Measurements from ENCODE around the gene MREG. TPM values are rescaled to one million over a fixed set of nuclear protein-coding genes. Genes with fewer than 3 reads are reported as not detected.
"Not testable (repeated sequence)": the region's sequence is repeated elsewhere in the genome, so short reads cannot be mapped to it uniquely, and the experiment has no call there.

MREG gene
- polyA plus RNA-seq, 2 donors = 26.0 to 26.5 TPM

GRCh38 chr2:215968499-215968898, 44.9 kb downstream of the MREG start:
- no peak overlapping the region for H3K4me3 ChIP-seq (ENCODE audit: low read depth in 1 of 2, low read length in 2 of 2)
- H3K9me3 ChIP-seq (ENCODE audit: control insufficient read depth in 2 of 2, insufficient read depth in 1 of 2, low read depth in 1 of 2, low read length in 1 of 2) = no peaks in the 10 kb centered on the region
- H3K4me1 ChIP-seq (ENCODE audit: control insufficient read depth in 2 of 2, insufficient read depth in 2 of 2, low read length in 1 of 2) = peaks cover 0 to 7% of the 10 kb centered on the region in 2 donors
- WGBS, 2 donors = 91 to 97% methylated on average over 3 of the region's 3 CpGs
- H3K27ac ChIP-seq (ENCODE audit: low read depth in 2 of 2, low read length in 1 of 2) = no peak overlapping the region
- peaks cover 0 to 2% of the 10 kb centered on the region in 2 donors for H3K36me3 ChIP-seq (ENCODE audit: control insufficient read depth in 2 of 2, insufficient read depth in 2 of 2, low read length in 1 of 2)
- H3K27me3 ChIP-seq (ENCODE audit: control insufficient read depth in 1 of 2, insufficient read depth in 2 of 2, low read length in 2 of 2) = no peaks in the 10 kb centered on the region

- no peaks in the 10 kb centered on the region for H3K9me3 ChIP-seq (ENCODE audit: control insufficient read depth in 2 of 2, insufficient read depth in 1 of 2, low read depth in 1 of 2, low read length in 1 of 2)
- 80 to 84% methylated on average over 3 of the region's 3 CpGs for WGBS, 2 donors
- peaks cover 0 to 2% of the 10 kb centered on the region in 2 donors for H3K36me3 ChIP-seq (ENCODE audit: control insufficient read depth in 2 of 2, insufficient read depth in 2 of 2, low read length in 1 of 2)
- H3K27me3 ChIP-seq (ENCODE audit: control insufficient read depth in 1 of 2, insufficient read depth in 2 of 2, low read length in 2 of 2) = no peaks in the 10 kb centered on the region
- peaks cover 0 to 2% of the 10 kb centered on the region in 2 donors for H3K4me1 ChIP-seq (ENCODE audit: control insufficient read depth in 2 of 2, insufficient read depth in 2 of 2, low read length in 1 of 2)
- H3K4me3 ChIP-seq (ENCODE audit: low read depth in 1 of 2, low read length in 2 of 2) = no peak overlapping the region
- H3K27ac ChIP-seq (ENCODE audit: low read depth in 2 of 2, low read length in 1 of 2) = peak overlapping the region in 1 of 2 donors; percentile 30
Measured at GRCh38 chr2:215967590-215968378, 45.6 kb downstream of the MREG start.

- Histone ChIP-seq H3K4me1 (ENCODE audit: control insufficient read depth in 2 of 2, insufficient read depth in 2 of 2, low read length in 1 of 2) (peaks cover 0 to 2% of the 10 kb centered on the region in 2 donors), H3K9me3 (ENCODE audit: control insufficient read depth in 2 of 2, insufficient read depth in 1 of 2, low read depth in 1 of 2, low read length in 1 of 2) (no peaks in the 10 kb centered on the region), H3K36me3 (ENCODE audit: control insufficient read depth in 2 of 2, insufficient read depth in 2 of 2, low read length in 1 of 2) (peaks cover 0 to 2% of the 10 kb centered on the region in 2 donors), H3K27ac (ENCODE audit: low read depth in 2 of 2, low read length in 1 of 2) (peak overlapping the region; percentile 55 to 60), H3K27me3 (ENCODE audit: control insufficient read depth in 1 of 2, insufficient read depth in 2 of 2, low read length in 2 of 2) (no peaks in the 10 kb centered on the region), H3K4me3 (ENCODE audit: low read depth in 1 of 2, low read length in 2 of 2) (no peak overlapping the region)
- WGBS, 2 donors = 45 to 63% methylated on average over 3 of the region's 3 CpGs
Measured at GRCh38 chr2:215966951-215967350, 46.4 kb downstream of the MREG start.

- Histone ChIP-seq H3K27me3 (ENCODE audit: control insufficient read depth in 1 of 2, insufficient read depth in 2 of 2, low read length in 2 of 2) (no peaks in the 10 kb centered on the region), H3K27ac (ENCODE audit: low read depth in 2 of 2, low read length in 1 of 2) (no peak overlapping the region), H3K4me3 (ENCODE audit: low read depth in 1 of 2, low read length in 2 of 2) (no peak overlapping the region), H3K4me1 (ENCODE audit: control insufficient read depth in 2 of 2, insufficient read depth in 2 of 2, low read length in 1 of 2) (no peaks in the 10 kb centered on the region), H3K9me3 (ENCODE audit: control insufficient read depth in 2 of 2, insufficient read depth in 1 of 2, low read depth in 1 of 2, low read length in 1 of 2) (no peaks in the 10 kb centered on the region), H3K36me3 (ENCODE audit: control insufficient read depth in 2 of 2, insufficient read depth in 2 of 2, low read length in 1 of 2) (no peaks in the 10 kb centered on the region)
- WGBS, 2 donors = 74 to 78% methylated on average over 4 of the region's 4 CpGs
Measured at GRCh38 chr2:215966274-215966673, 47.1 kb downstream of the MREG start.

GRCh38 chr2:215965532-215966165, 47.7 kb downstream of the MREG start:
- no peak overlapping the region for H3K4me3 ChIP-seq (ENCODE audit: low read depth in 1 of 2, low read length in 2 of 2)
- H3K9me3 ChIP-seq (ENCODE audit: control insufficient read depth in 2 of 2, insufficient read depth in 1 of 2, low read depth in 1 of 2, low read length in 1 of 2) = no peaks in the 10 kb centered on the region
- no peaks in the 10 kb centered on the region for H3K4me1 ChIP-seq (ENCODE audit: control insufficient read depth in 2 of 2, insufficient read depth in 2 of 2, low read length in 1 of 2)
- no peaks in the 10 kb centered on the region for H3K27me3 ChIP-seq (ENCODE audit: control insufficient read depth in 1 of 2, insufficient read depth in 2 of 2, low read length in 2 of 2)
- WGBS, 2 donors = 94 to 97% methylated on average over 1 of the region's 1 CpG
- H3K36me3 ChIP-seq (ENCODE audit: control insufficient read depth in 2 of 2, insufficient read depth in 2 of 2, low read length in 1 of 2) = no peaks in the 10 kb centered on the region
- H3K27ac ChIP-seq (ENCODE audit: low read depth in 2 of 2, low read length in 1 of 2) = no peak overlapping the region

- Histone ChIP-seq H3K27ac (ENCODE audit: low read depth in 2 of 2, low read length in 1 of 2) (no peak overlapping the region), H3K9me3 (ENCODE audit: control insufficient read depth in 2 of 2, insufficient read depth in 1 of 2, low read depth in 1 of 2, low read length in 1 of 2) (no peaks in the 10 kb centered on the region), H3K27me3 (ENCODE audit: control insufficient read depth in 1 of 2, insufficient read depth in 2 of 2, low read length in 2 of 2) (no peaks in the 10 kb centered on the region), H3K4me1 (ENCODE audit: control insufficient read depth in 2 of 2, insufficient read depth in 2 of 2, low read length in 1 of 2) (no peaks in the 10 kb centered on the region), H3K36me3 (ENCODE audit: control insufficient read depth in 2 of 2, insufficient read depth in 2 of 2, low read length in 1 of 2) (no peaks in the 10 kb centered on the region), H3K4me3 (ENCODE audit: low read depth in 1 of 2, low read length in 2 of 2) (no peak overlapping the region)
- WGBS, 2 donors = 82 to 87% methylated on average over 5 of the region's 5 CpGs
Measured at GRCh38 chr2:215961981-215962380, 51.4 kb downstream of the MREG start.

- Histone ChIP-seq H3K27me3 (ENCODE audit: control insufficient read depth in 1 of 2, insufficient read depth in 2 of 2, low read length in 2 of 2) (no peaks in the 10 kb centered on the region), H3K9me3 (ENCODE audit: control insufficient read depth in 2 of 2, insufficient read depth in 1 of 2, low read depth in 1 of 2, low read length in 1 of 2) (no peaks in the 10 kb centered on the region), H3K27ac (ENCODE audit: low read depth in 2 of 2, low read length in 1 of 2) (no peak overlapping the region), H3K36me3 (ENCODE audit: control insufficient read depth in 2 of 2, insufficient read depth in 2 of 2, low read length in 1 of 2) (no peaks in the 10 kb centered on the region), H3K4me3 (ENCODE audit: low read depth in 1 of 2, low read length in 2 of 2) (no peak overlapping the region), H3K4me1 (ENCODE audit: control insufficient read depth in 2 of 2, insufficient read depth in 2 of 2, low read length in 1 of 2) (no peaks in the 10 kb centered on the region)
- WGBS, 2 donors = 79 to 92% methylated on average over 4 of the region's 4 CpGs
Measured at GRCh38 chr2:215958257-215958656, 55.1 kb downstream of the MREG start.

GRCh38 chr2:215957354-215958122, 55.8 kb downstream of the MREG start:
- not testable (repeated sequence) for H3K27ac ChIP-seq (ENCODE audit: low read depth in 2 of 2, low read length in 1 of 2); H3K4me3 ChIP-seq (ENCODE audit: low read depth in 1 of 2, low read length in 2 of 2); H3K36me3 ChIP-seq (ENCODE audit: control insufficient read depth in 2 of 2, insufficient read depth in 2 of 2, low read length in 1 of 2); H3K4me1 ChIP-seq (ENCODE audit: control insufficient read depth in 2 of 2, insufficient read depth in 2 of 2, low read length in 1 of 2); H3K27me3 ChIP-seq (ENCODE audit: control insufficient read depth in 1 of 2, insufficient read depth in 2 of 2, low read length in 2 of 2); H3K9me3 ChIP-seq (ENCODE audit: control insufficient read depth in 2 of 2, insufficient read depth in 1 of 2, low read depth in 1 of 2, low read length in 1 of 2)
- WGBS, 2 donors = 94 to 97% methylated on average over 10 of the region's 10 CpGs

- Histone ChIP-seq H3K4me1 (ENCODE audit: control insufficient read depth in 2 of 2, insufficient read depth in 2 of 2, low read length in 1 of 2) (no peaks in the 10 kb centered on the region), H3K27ac (ENCODE audit: low read depth in 2 of 2, low read length in 1 of 2) (no peak overlapping the region), H3K36me3 (ENCODE audit: control insufficient read depth in 2 of 2, insufficient read depth in 2 of 2, low read length in 1 of 2) (no peaks in the 10 kb centered on the region), H3K27me3 (ENCODE audit: control insufficient read depth in 1 of 2, insufficient read depth in 2 of 2, low read length in 2 of 2) (no peaks in the 10 kb centered on the region), H3K4me3 (ENCODE audit: low read depth in 1 of 2, low read length in 2 of 2) (no peak overlapping the region), H3K9me3 (ENCODE audit: control insufficient read depth in 2 of 2, insufficient read depth in 1 of 2, low read depth in 1 of 2, low read length in 1 of 2) (no peaks in the 10 kb centered on the region)
- 78 to 80% methylated on average over 4 of the region's 4 CpGs for whole genome bisulfite sequencing, 2 donors
Measured at GRCh38 chr2:215952860-215953637, 60.3 kb downstream of the MREG start.

Data from esophagus (tissue), 2 donors.